GM23338 (cell line): ENCODE measurements around the gene PTMA. TPM values are rescaled to one million over a fixed set of nuclear protein-coding genes. Genes with fewer than 3 reads are reported as not detected.
A peak's percentile ranks its signal among the peaks of the same experiment; 100 is the strongest.

Experiments used
- ATAC-seq: fragments of 200-7000 bp; cut with Tn5 transposase; 3 replicates; pipeline ENCODE4 v1.9.1; 2020
- DNase-seq: peaks from one replicate; pipeline ENCODE4 v3.0.0-alpha.2; 2015; ENCODE audit warnings: low spot score
- H2AFZ ChIP-seq: fragments of 200-600 bp; sonication (generic); 2 replicates; pipeline ENCODE4 v1.8.0; 2016; ENCODE audit warnings: antibody characterized with exemption, mild to moderate bottlenecking, moderate library complexity
- H3F3A ChIP-seq: fragments of 200-600 bp; sonication (generic); replicated peaks from 2 replicates; pipeline ENCODE4 v1.8.0; 2017; ENCODE audit warnings: antibody characterized with exemption, mixed run types, low read depth
- H3K27ac ChIP-seq: fragments of 200-600 bp; sonication (generic); 2 replicates; pipeline ENCODE4 v1.6.1; 2016; ENCODE audit warnings: low read depth
- H3K27me3 ChIP-seq: fragments of 200-600 bp; sonication (generic); 2 replicates; pipeline ENCODE4 v1.8.0; 2016; ENCODE audit warnings: mild to moderate bottlenecking, mixed run types, moderate library complexity; ENCODE audit not compliant: insufficient read depth
- H3K36me3 ChIP-seq: fragments of 200-600 bp; sonication (generic); 2 replicates; pipeline ENCODE4 v1.8.0; 2016; ENCODE audit warnings: mild to moderate bottlenecking; ENCODE audit not compliant: insufficient read depth
- H3K4me1 ChIP-seq: fragments of 200-600 bp; sonication (generic); 2 replicates; pipeline ENCODE4 v1.8.0; 2016; ENCODE audit warnings: mild to moderate bottlenecking, moderate library complexity; ENCODE audit not compliant: insufficient read depth
- H3K4me2 ChIP-seq: fragments of 200-600 bp; sonication (generic); 2 replicates; pipeline ENCODE4 v1.7.1; 2017; ENCODE audit warnings: mixed run types
- H3K4me3 ChIP-seq: fragments of 200-600 bp; sonication (generic); 2 replicates; pipeline ENCODE4 v1.6.1; 2016; ENCODE audit warnings: mixed run types
- H3K79me2 ChIP-seq: fragments of 200-600 bp; sonication (generic); replicated peaks from 2 replicates; pipeline ENCODE4 v1.8.0; 2017; ENCODE audit warnings: mild to moderate bottlenecking; ENCODE audit not compliant: insufficient read depth
- H3K9me2 ChIP-seq: fragments of 200-600 bp; sonication (generic); 2 replicates; pipeline ENCODE4 v1.8.0; 2017; ENCODE audit not compliant: insufficient read depth
- H4K20me1 ChIP-seq: fragments of 200-600 bp; sonication (generic); replicated peaks from 2 replicates; pipeline ENCODE4 v1.8.0; 2017; ENCODE audit warnings: mild to moderate bottlenecking; ENCODE audit not compliant: insufficient read depth
- H3K27ac Mint-ChIP-seq: 2 replicates; pipeline ENCODE4 v1.8.0; 2020; ENCODE audit warnings: inconsistent platforms, mild to moderate bottlenecking, moderate library complexity, mixed read lengths
- H3K27me3 Mint-ChIP-seq: 3 replicates; pipeline ENCODE4 v1.8.0; 2022; ENCODE audit warnings: low read depth, mild to moderate bottlenecking, moderate library complexity, mixed read lengths, inconsistent platforms; ENCODE audit not compliant: insufficient read depth, poor library complexity
- H3K36me3 Mint-ChIP-seq: 3 replicates; pipeline ENCODE4 v1.8.0; 2021; ENCODE audit warnings: low read depth, mild to moderate bottlenecking, inconsistent platforms, moderate library complexity, mixed read lengths
- H3K4me1 Mint-ChIP-seq: 3 replicates; pipeline ENCODE4 v1.8.0; 2020; ENCODE audit warnings: mild to moderate bottlenecking, inconsistent platforms, mixed read lengths
- H3K4me3 Mint-ChIP-seq: 3 replicates; pipeline ENCODE4 v1.8.0; 2021; ENCODE audit warnings: moderate library complexity, mild to moderate bottlenecking, inconsistent platforms, mixed read lengths
- H3K9me3 Mint-ChIP-seq: 3 replicates; pipeline ENCODE4 v1.8.0; 2020; ENCODE audit warnings: moderate library complexity, mild to moderate bottlenecking, inconsistent platforms, mixed read lengths
- CREB1 ChIP-seq: fragments of 250-450 bp; sonication (Bioruptor Pico); IDR thresholded peaks from 2 replicates; pipeline ENCODE4 v1.5.0; 2020; ENCODE audit warnings: low read depth, mild to moderate bottlenecking, moderate library complexity
- CTCF ChIP-seq, 2 experiments: fragments of 200-600 bp in 1 of 2; sonication (generic) in 1 of 2; conservative IDR thresholded peaks; 2 replicates each; pipeline versions ENCODE4 v1.5.1 to v1.6.1; 2016 to 2017; ENCODE audit warnings: antibody characterized with exemption in 2 of 2, low read depth in 2 of 2, mild to moderate bottlenecking in 2 of 2, moderate library complexity in 1 of 2
- EZH2 ChIP-seq: fragments of 200-600 bp; sonication (generic); IDR thresholded peaks from one replicate; pipeline ENCODE4 v1.8.0; 2017; ENCODE audit warnings: antibody characterized with exemption, mild to moderate bottlenecking, low read depth; ENCODE audit not compliant: unreplicated experiment
- EZH2phosphoT487 ChIP-seq: fragments of 200-600 bp; sonication (generic); IDR thresholded peaks from one replicate; pipeline ENCODE4 v1.8.1; 2018; ENCODE audit warnings: antibody characterized with exemption; ENCODE audit not compliant: unreplicated experiment
- JUNB ChIP-seq: IDR thresholded peaks from one replicate; pipeline ENCODE4 v1.6.1; 2016; ENCODE audit warnings: antibody characterized with exemption; ENCODE audit not compliant: unreplicated experiment
- NANOG ChIP-seq: IDR thresholded peaks from 2 replicates; pipeline ENCODE4 v1.6.1; 2016; ENCODE audit warnings: antibody characterized with exemption, borderline replicate concordance
- POLR2AphosphoS5 ChIP-seq: IDR thresholded peaks from 2 replicates; pipeline ENCODE4 v1.6.1; 2016; ENCODE audit warnings: antibody characterized with exemption, low read depth
- REST ChIP-seq: IDR thresholded peaks from one replicate; pipeline ENCODE4 v1.6.1; 2018; ENCODE audit warnings: antibody characterized with exemption; ENCODE audit not compliant: unreplicated experiment
- STAT1 ChIP-seq: IDR thresholded peaks from one replicate; pipeline ENCODE4 v1.6.1; 2016; ENCODE audit warnings: antibody characterized with exemption; ENCODE audit not compliant: unreplicated experiment
- ZNF114 ChIP-seq: fragments of 250-450 bp; sonication (Bioruptor Pico); IDR thresholded peaks from 2 replicates; pipeline ENCODE4 v1.5.0; 2020; ENCODE audit warnings: mild to moderate bottlenecking, moderate library complexity
- ZNF331 ChIP-seq: fragments of 250-450 bp; sonication (Bioruptor Pico); IDR thresholded peaks from 2 replicates; pipeline ENCODE4 v1.5.0; 2020; ENCODE audit warnings: low read depth, mild to moderate bottlenecking, moderate library complexity
- ZNF462 ChIP-seq: fragments of 250-450 bp; sonication (Bioruptor Pico); IDR thresholded peaks from 2 replicates; pipeline ENCODE4 v1.5.0; 2020; ENCODE audit warnings: mild to moderate bottlenecking, moderate library complexity
- polyA plus RNA-seq: library from polyadenylated mRNA; unstranded; fragments of >200 nt; fragmentation: Nextera tagmentation; extraction: Ambion mirVana; gene quantifications from 2 replicates; pipeline ENCODE4 v1.2.1, GENCODE V29; 2016
- total RNA-seq: library from RNA; depleted of rRNA; stranded (reverse); fragments of >200 nt; shearing (Covaris generic); gene quantifications from 2 replicates; pipeline ENCODE4 v1.2.3, GENCODE V29; 2014

Gene PTMA
- total and polyA plus RNA-seq, 2 experiments from 2014 or later = 1,861 to 8,990 TPM

GRCh38 chr2:231692847-231693246 lies 15.5 kb upstream of the PTMA start (continued):
- TF ChIP-seq ZNF462 (CRISPR knock-in tag) (no peak), EZH2 (no peak)

- no peak overlapping the region for H3K4me3 Mint-ChIP-seq
- H3K4me2 ChIP-seq = no peak overlapping the region
- H3K4me1 Mint-ChIP-seq = peaks cover 13% of the 10 kb centered on the region
- ATAC-seq (peak; percentile 20), DNase-seq (no peak)
- no peak overlapping the region for H2AFZ ChIP-seq
- H3K4me3 ChIP-seq = no peak overlapping the region
- peaks cover 6% of the 10 kb centered on the region; the same call in 1 of the 2 replicates for H3F3A ChIP-seq
- no peaks in the 10 kb centered on the region for H3K36me3 ChIP-seq
- H3K9me3 Mint-ChIP-seq = no peaks in the 10 kb centered on the region; the same call in 2 of the 3 replicates
- no peaks in the 10 kb centered on the region for H3K79me2 ChIP-seq
- H3K9me2 ChIP-seq = no peaks in the 10 kb centered on the region
- no peaks in the 10 kb centered on the region for H3K4me1 ChIP-seq
- no peaks in the 10 kb centered on the region for H4K20me1 ChIP-seq
- H3K27me3 Mint-ChIP-seq = peaks cover 13% of the 10 kb centered on the region
- H3K36me3 Mint-ChIP-seq = no peaks in the 10 kb centered on the region
- H3K27ac Mint-ChIP-seq = no peak overlapping the region
- H3K27ac ChIP-seq = no peak overlapping the region
- H3K27me3 ChIP-seq = no peaks in the 10 kb centered on the region
- TF ChIP-seq NANOG (no peak), POLR2AphosphoS5 (no peak), STAT1 (no peak), ZNF331 (CRISPR knock-in tag) (no peak), CREB1 (CRISPR knock-in tag) (no peak), REST (no peak), ZNF114 (no peak), EZH2phosphoT487 (no peak), CTCF (conservative IDR thresholded peaks at IDR 0.05; ENCODE audit: low read depth in 2 of 2) (no peak), JUNB (no peak)
Measured at GRCh38 chr2:231693956-231694355, 14.4 kb upstream of the PTMA start.
